B cell (primary cell): ENCODE data around the gene FBXL13.

Source experiments
- CTCF ChIP-seq: fragments of 200-600 bp; IDR thresholded peaks from one replicate; pipeline ENCODE4 v1.8.0; 2022; ENCODE audit warnings: antibody characterized with exemption, mild to moderate bottlenecking
- EZH2 ChIP-seq: IDR thresholded peaks from 2 replicates; pipeline ENCODE4 v1.6.1; 2012; ENCODE audit warnings: borderline replicate concordance, low read depth, mild to moderate bottlenecking, moderate library complexity, low read length; ENCODE audit not compliant: insufficient read depth, poor library complexity, severe bottlenecking

- TF ChIP-seq CTCF (no peak), EZH2 (no peak)
These were observed 245.5 kb downstream of the FBXL13 start for GRCh38 chr7:102829075-102829474.
